ENCODE data around the gene MON1A.

The MON1A gene

DNA sequence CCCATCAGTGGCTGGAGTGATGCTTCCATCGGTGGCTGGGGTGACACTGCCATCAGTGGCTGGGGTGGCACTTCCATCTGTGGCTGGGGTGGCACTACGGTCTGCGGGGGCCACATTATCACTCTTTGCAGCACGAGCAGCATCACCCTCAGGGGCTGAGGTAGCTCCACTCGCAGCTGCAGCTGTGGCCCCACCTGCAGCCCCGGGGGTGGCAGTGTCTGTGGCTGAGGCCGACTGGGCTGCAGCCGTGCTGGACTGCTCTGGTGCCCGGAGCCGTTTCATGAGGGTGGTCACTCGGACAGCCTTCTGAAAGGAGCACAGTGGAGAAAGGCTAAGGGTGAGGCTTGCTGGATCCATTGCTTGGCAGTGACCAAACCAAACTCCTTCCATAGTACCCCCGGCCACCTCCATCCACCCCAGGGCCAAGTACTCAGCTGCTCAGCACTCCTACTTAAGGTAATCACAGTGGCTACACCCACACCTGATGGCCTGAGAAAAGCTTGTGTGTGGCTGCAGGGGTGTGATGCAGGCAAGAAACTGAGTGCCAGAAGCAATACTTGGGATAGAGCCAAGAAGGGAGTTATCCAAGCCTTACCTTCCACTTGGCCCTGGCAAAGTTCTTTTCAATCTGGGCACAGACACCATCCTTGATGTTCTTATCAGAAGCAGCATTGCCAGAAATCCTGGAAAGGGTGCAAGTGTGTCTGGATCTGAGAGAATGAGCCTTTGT, 69.9 kb downstream of the MON1A start:
- in situ Hi-C loops (cut with MboI; ENCODE audit: low sequenced_read_pairs, unreplicated experiment), result no loop called here

More for the DNA sequence above, 69.9 kb downstream of the MON1A start:
- DNase-seq (ENCODE audit: low spot score), result no peak
- TF ChIP-seq, protein P1, sequence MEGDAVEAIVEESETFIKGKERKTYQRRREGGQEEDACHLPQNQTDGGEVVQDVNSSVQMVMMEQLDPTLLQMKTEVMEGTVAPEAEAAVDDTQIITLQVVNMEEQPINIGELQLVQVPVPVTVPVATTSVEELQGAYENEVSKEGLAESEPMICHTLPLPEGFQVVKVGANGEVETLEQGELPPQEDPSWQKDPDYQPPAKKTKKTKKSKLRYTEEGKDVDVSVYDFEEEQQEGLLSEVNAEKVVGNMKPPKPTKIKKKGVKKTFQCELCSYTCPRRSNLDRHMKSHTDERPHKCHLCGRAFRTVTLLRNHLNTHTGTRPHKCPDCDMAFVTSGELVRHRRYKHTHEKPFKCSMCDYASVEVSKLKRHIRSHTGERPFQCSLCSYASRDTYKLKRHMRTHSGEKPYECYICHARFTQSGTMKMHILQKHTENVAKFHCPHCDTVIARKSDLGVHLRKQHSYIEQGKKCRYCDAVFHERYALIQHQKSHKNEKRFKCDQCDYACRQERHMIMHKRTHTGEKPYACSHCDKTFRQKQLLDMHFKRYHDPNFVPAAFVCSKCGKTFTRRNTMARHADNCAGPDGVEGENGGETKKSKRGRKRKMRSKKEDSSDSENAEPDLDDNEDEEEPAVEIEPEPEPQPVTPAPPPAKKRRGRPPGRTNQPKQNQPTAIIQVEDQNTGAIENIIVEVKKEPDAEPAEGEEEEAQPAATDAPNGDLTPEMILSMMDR (IDR thresholded peaks at IDR 0.05; ENCODE audit: borderline replicate concordance, control extremely low read depth, extremely low read depth, insufficient read depth, missing control alignments), result no peak
